Measurements from ENCODE around the gene RNASE1. TPM values are rescaled to one million over a fixed set of nuclear protein-coding genes. Genes with fewer than 3 reads are reported as not detected.

The RNASE1 gene
- total RNA-seq, 4 donors from 2014 or later, result 39.7 to 97.1 (median 64.0) TPM

DNA sequence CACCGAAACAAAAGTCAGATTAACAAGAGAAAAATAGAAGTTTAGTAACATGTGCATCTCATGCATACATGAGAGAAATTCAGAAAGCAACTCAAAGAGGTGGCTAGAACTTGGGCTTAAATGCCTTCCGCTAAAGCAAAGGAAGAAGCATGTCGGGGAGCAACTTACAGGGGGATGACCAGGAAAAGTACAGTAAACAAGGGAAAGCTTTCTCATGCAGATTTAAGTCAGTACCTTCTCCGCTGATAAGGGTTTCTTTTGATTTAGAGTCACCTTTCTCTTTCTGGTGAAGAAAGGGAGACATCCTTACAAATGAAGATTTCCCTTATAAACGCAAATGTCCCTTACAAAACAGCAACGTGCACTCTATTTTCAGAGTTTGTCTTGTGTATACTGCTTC lies 27.6 kb downstream of the RNASE1 start:
- Histone ChIP-seq H3K9me3 (no peaks in the 10 kb centered on the region), H3K4me1 (no peaks in the 10 kb centered on the region), H3K36me3 (no peaks in the 10 kb centered on the region), H3K4me3 (no peak overlapping the region), H3K27me3 (peaks cover 5% of the 10 kb centered on the region), H3K27ac (no peak overlapping the region)
- TF ChIP-seq, protein P1, sequence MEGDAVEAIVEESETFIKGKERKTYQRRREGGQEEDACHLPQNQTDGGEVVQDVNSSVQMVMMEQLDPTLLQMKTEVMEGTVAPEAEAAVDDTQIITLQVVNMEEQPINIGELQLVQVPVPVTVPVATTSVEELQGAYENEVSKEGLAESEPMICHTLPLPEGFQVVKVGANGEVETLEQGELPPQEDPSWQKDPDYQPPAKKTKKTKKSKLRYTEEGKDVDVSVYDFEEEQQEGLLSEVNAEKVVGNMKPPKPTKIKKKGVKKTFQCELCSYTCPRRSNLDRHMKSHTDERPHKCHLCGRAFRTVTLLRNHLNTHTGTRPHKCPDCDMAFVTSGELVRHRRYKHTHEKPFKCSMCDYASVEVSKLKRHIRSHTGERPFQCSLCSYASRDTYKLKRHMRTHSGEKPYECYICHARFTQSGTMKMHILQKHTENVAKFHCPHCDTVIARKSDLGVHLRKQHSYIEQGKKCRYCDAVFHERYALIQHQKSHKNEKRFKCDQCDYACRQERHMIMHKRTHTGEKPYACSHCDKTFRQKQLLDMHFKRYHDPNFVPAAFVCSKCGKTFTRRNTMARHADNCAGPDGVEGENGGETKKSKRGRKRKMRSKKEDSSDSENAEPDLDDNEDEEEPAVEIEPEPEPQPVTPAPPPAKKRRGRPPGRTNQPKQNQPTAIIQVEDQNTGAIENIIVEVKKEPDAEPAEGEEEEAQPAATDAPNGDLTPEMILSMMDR (IDR thresholded peaks at IDR 0.05), result no peak
- TF ChIP-seq EP300 (IDR thresholded peaks at IDR 0.05) (no peak), POLR2AphosphoS5 (IDR thresholded peaks at IDR 0.05) (no peak), POLR2A (IDR thresholded peaks at IDR 0.05) (no peak)
- no peak for DNase-seq (ENCODE audit: low spot score in 2 of 2)
- 65% methylated on average over 6 of the region's 6 CpGs for WGBS

DNA sequence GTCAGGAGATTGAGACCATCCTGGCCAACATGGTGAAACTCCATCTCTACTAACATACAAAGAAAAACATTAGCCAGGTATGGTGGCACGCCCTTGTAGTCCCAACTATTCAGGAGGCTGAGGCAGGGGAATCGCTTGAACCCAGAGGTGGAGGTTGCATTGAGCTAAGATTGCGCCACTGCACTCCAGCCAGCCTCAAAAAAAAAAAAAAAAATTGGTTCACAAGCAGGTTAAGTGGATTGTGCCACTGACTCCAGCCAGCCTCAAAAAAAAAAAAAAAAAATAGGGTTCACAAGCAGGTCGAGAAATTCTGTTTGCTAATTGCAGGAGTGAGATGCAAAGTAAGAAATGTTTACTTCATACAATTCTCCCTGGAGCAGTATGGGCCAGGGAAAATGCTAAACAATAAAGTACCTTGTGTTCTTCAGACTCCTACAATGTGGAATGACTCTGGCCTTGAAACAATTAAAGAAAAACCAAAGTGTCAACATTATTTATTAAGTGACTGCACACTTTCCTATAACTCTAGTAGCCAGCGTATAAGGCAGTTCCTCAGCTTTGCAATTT lies 28.3 kb downstream of the RNASE1 start:
- Histone ChIP-seq H3K9me3 (no peaks in the 10 kb centered on the region), H3K27ac (no peak overlapping the region), H3K36me3 (no peaks in the 10 kb centered on the region), H3K4me1 (no peaks in the 10 kb centered on the region), H3K27me3 (peaks cover 5% of the 10 kb centered on the region), H3K4me3 (no peak overlapping the region)
- no peak for DNase-seq (ENCODE audit: low spot score in 2 of 2)
- 64% methylated on average over 5 of the region's 5 CpGs for WGBS
- TF ChIP-seq POLR2AphosphoS5 (IDR thresholded peaks at IDR 0.05) (no peak), POLR2A (IDR thresholded peaks at IDR 0.05) (no peak), EP300 (IDR thresholded peaks at IDR 0.05) (no peak)
- TF ChIP-seq, protein P1 (IDR thresholded peaks at IDR 0.05), result no peak

DNA sequence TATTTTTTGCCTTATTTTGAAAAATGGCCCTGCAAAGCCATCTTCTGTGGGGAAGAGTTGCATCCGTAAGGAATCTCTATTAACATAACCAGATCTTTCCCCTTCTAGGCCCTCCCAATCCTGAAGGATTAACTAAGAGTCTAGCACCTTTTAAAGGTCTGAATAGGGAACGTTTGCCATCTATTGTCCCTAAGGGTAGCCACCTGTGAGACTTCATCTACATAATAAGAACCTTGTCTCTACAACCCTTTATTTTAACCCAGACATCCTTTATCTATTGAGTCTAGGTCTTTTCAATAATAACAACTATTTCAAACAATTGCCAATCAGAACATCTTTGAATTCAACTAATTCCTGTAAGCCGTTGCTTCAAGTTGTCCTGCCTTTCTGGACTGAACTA lies 30.0 kb downstream of the RNASE1 start:
- no peaks in the 10 kb centered on the region for H3K9me3 ChIP-seq
- peaks cover 5% of the 10 kb centered on the region for H3K27me3 ChIP-seq
- 76% methylated on average over 3 of the region's 3 CpGs for WGBS
- H3K4me3 ChIP-seq, result no peak overlapping the region
- no peaks in the 10 kb centered on the region for H3K4me1 ChIP-seq
- TF ChIP-seq POLR2A (IDR thresholded peaks at IDR 0.05) (no peak), POLR2AphosphoS5 (IDR thresholded peaks at IDR 0.05) (no peak), EP300 (IDR thresholded peaks at IDR 0.05) (no peak)
- TF ChIP-seq, protein P1 (IDR thresholded peaks at IDR 0.05), result no peak
- no peaks in the 10 kb centered on the region for H3K36me3 ChIP-seq
- no peak for DNase-seq (ENCODE audit: low spot score in 2 of 2)
- no peak overlapping the region for H3K27ac ChIP-seq

DNA sequence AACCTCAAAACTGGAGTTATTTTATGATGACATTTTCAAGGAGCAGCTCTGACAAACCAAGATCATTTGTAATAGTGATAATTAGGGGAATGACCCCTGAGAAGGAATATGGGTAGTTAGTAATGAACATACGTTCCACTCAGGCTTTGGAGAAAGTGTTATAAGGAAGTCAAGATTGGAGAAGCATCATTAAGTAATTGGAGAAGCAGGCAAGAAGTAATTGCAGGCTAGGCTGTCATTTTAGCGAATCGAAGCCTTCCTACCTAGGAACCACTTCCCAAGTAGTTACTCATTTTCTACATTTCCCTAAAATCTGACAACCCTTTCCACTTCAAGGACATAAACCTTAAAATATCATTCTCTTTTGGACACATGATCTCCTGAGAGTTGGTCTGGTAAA lies 33.2 kb downstream of the RNASE1 start:
- no peak for TF ChIP-seq POLR2AphosphoS5 (IDR thresholded peaks at IDR 0.05)
- H3K9me3 ChIP-seq, result no peaks in the 10 kb centered on the region
- DNase-seq (ENCODE audit: low spot score in 2 of 2), result no peak
- H3K27me3 ChIP-seq, result no peaks in the 10 kb centered on the region
- H3K27ac ChIP-seq, result no peak overlapping the region
- WGBS, result 77% methylated on average over 3 of the region's 3 CpGs
- no peak overlapping the region for H3K4me3 ChIP-seq
- no peaks in the 10 kb centered on the region for H3K36me3 ChIP-seq
- H3K4me1 ChIP-seq, result no peaks in the 10 kb centered on the region

DNA sequence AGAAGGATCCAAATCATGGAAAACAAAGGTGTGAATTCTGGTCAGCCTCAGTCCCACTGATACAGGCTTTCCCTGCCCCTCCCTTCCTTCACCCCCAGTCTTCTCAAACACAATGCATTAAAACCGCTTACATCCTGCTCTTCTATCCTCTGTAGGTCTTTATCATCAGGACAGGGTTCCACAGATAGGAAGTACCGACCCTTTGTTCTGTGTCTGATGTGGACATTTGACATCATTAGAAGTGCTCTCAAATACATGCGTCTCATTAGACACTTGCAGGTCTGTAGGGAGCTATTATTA lies 34.1 kb downstream of the RNASE1 start:
- 80% methylated on average over 3 of the region's 3 CpGs for WGBS

More for the DNA sequence above, 34.1 kb downstream of the RNASE1 start:
- Histone ChIP-seq H3K36me3 (no peaks in the 10 kb centered on the region), H3K4me1 (no peaks in the 10 kb centered on the region), H3K4me3 (no peak overlapping the region), H3K9me3 (no peaks in the 10 kb centered on the region), H3K27me3 (no peaks in the 10 kb centered on the region), H3K27ac (no peak overlapping the region)
- DNase-seq (ENCODE audit: low spot score in 2 of 2), result no peak
- TF ChIP-seq POLR2AphosphoS5 (IDR thresholded peaks at IDR 0.05) (no peak), POLR2A (IDR thresholded peaks at IDR 0.05) (no peak), EP300 (IDR thresholded peaks at IDR 0.05) (no peak)
- TF ChIP-seq, protein P1 (IDR thresholded peaks at IDR 0.05), result no peak
